HepG2 (cell line): ENCODE measurements around the gene MAP3K3. TPM values are rescaled to one million over a fixed set of nuclear protein-coding genes. Genes with fewer than 3 reads are reported as not detected.

Source experiments
- ARNT2 ChIP-seq: sonication (generic); formaldehyde crosslinking; IDR thresholded peaks from 2 replicates; pipeline ENCODE4 v1.8.0; 2022; ENCODE audit warnings: mild to moderate bottlenecking, low read depth, missing genetic modification reagents, moderate library complexity
- CHCHD3 ChIP-seq: sonication (generic); formaldehyde crosslinking; IDR thresholded peaks from 2 replicates; pipeline ENCODE4 v1.8.0; 2022; ENCODE audit warnings: mild to moderate bottlenecking, missing genetic modification reagents, moderate library complexity
- DR1 ChIP-seq: sonication (generic); formaldehyde crosslinking; IDR thresholded peaks from 2 replicates; pipeline ENCODE4 v1.8.0; 2021; ENCODE audit warnings: mild to moderate bottlenecking, missing genetic modification reagents, inconsistent platforms
- HHEX ChIP-seq: IDR thresholded peaks from 2 replicates; pipeline ENCODE4 v1.6.1; 2016; ENCODE audit warnings: control low read depth
- JARID2 ChIP-seq: sonication (generic); formaldehyde crosslinking; IDR thresholded peaks from 2 replicates; pipeline ENCODE4 v1.8.1; 2023; ENCODE audit warnings: missing genetic modification reagents, inconsistent platforms; ENCODE audit not compliant: insufficient replicate concordance
- KAT2B ChIP-seq: fragments of 150-350 bp; IDR thresholded peaks from 2 replicates; pipeline ENCODE4 v1.6.1; 2014; ENCODE audit warnings: low read depth, low read length, borderline replicate concordance
- MAFK ChIP-seq, 2 experiments: IDR thresholded peaks in 1 of 2; conservative IDR thresholded peaks in 1 of 2; 2 replicates each; pipeline ENCODE4 v1.6.1; 2011; ENCODE audit warnings: improper control_type of control experiment in 2 of 2, low read length in 2 of 2
- NCOA5 ChIP-seq: sonication (generic); formaldehyde crosslinking; IDR thresholded peaks from 2 replicates; pipeline ENCODE4 v1.4.0; 2020; ENCODE audit warnings: missing genetic modification reagents
- PTBP1 ChIP-seq: fragments of 200-400 bp; formaldehyde crosslinking; IDR thresholded peaks from 2 replicates; pipeline ENCODE4 v1.6.1; 2018; ENCODE audit warnings: low read length, low read depth; ENCODE audit not compliant: poor library complexity, severe bottlenecking
- RAD21 ChIP-seq: fragments of 450-650 bp; formaldehyde crosslinking; IDR thresholded peaks from 2 replicates; pipeline ENCODE4 v1.5.0; 2020; ENCODE audit warnings: mild to moderate bottlenecking
- RERE ChIP-seq: IDR thresholded peaks from 2 replicates; pipeline ENCODE4 v1.6.1; 2016; ENCODE audit warnings: low read depth, missing genetic modification reagents, missing compliant biosample characterization
- SMAD1 ChIP-seq: sonication (generic); formaldehyde crosslinking; IDR thresholded peaks from 2 replicates; pipeline ENCODE4 v1.4.0; 2020; ENCODE audit warnings: missing genetic modification reagents, low read depth, mild to moderate bottlenecking, borderline replicate concordance
- SRSF1 ChIP-seq: fragments of 200-400 bp; formaldehyde crosslinking; optimal IDR thresholded peaks from 2 replicates; pipeline ENCODE3; 2017; ENCODE audit warnings: mild to moderate bottlenecking, low read depth, low read length, moderate library complexity
- SSRP1 ChIP-seq: IDR thresholded peaks from 2 replicates; pipeline ENCODE4 v1.6.1; 2016; ENCODE audit warnings: control low read depth
- YEATS2 ChIP-seq: sonication (generic); formaldehyde crosslinking; IDR thresholded peaks from 2 replicates; pipeline ENCODE4 v1.4.0; 2020; ENCODE audit warnings: missing genetic modification reagents, borderline replicate concordance
- ZFP36L2 ChIP-seq: sonication (generic); formaldehyde crosslinking; IDR thresholded peaks from 2 replicates; pipeline ENCODE4 v1.4.0; 2020; ENCODE audit warnings: missing genetic modification reagents
- ZFP41 ChIP-seq: sonication (generic); formaldehyde crosslinking; IDR thresholded peaks from 2 replicates; pipeline ENCODE4 v1.4.0; 2020; ENCODE audit warnings: mild to moderate bottlenecking, missing genetic modification reagents, borderline replicate concordance
- ZMYM2 ChIP-seq: sonication (generic); formaldehyde crosslinking; IDR thresholded peaks from 2 replicates; pipeline ENCODE4 v1.8.0; 2022; ENCODE audit warnings: mild to moderate bottlenecking, missing genetic modification reagents
- ZNF225 ChIP-seq: sonication (generic); formaldehyde crosslinking; IDR thresholded peaks from 2 replicates; pipeline ENCODE4 v1.4.0; 2020; ENCODE audit warnings: mild to moderate bottlenecking, missing genetic modification reagents
- ZNF350 ChIP-seq: sonication (generic); formaldehyde crosslinking; IDR thresholded peaks from 2 replicates; pipeline ENCODE4 v1.4.0; 2020; ENCODE audit warnings: mild to moderate bottlenecking, low read depth, missing genetic modification reagents, borderline replicate concordance
- ZNF724P ChIP-seq: sonication (generic); formaldehyde crosslinking; IDR thresholded peaks from 2 replicates; pipeline ENCODE4 v1.8.0; 2022; ENCODE audit warnings: missing genetic modification reagents, borderline replicate concordance
- ZNF784 ChIP-seq: sonication (generic); formaldehyde crosslinking; IDR thresholded peaks from 2 replicates; pipeline ENCODE4 v1.5.1; 2020; ENCODE audit warnings: missing genetic modification reagents, mild to moderate bottlenecking, borderline replicate concordance
- ZSCAN22 ChIP-seq: sonication (generic); formaldehyde crosslinking; IDR thresholded peaks from 2 replicates; pipeline ENCODE4 v1.4.0; 2020; ENCODE audit warnings: mild to moderate bottlenecking, missing genetic modification reagents
- polyA plus RNA-seq, 8 experiments: library from polyadenylated mRNA; depleted of rRNA in 3 of 8; stranded (reverse) in 7 of 8; unstranded in 1 of 8; fragments of >200 nt; fragmentation: Illumina TruSeq in 4 of 8; extraction: Trizol in 4 of 8; gene quantifications; 2 replicates each; pipeline versions ENCODE4 v1.2.1 to v1.2.3, GENCODE V29; 2011 to 2016; ENCODE audit warnings: low read depth in 4 of 8, missing spikeins in 1 of 8, mixed read lengths in 1 of 8; ENCODE audit not compliant: insufficient read depth in 1 of 8
- total RNA-seq, 5 experiments: library from RNA; depleted of rRNA; stranded (reverse); fragments of >200 nt; fragmentation: Illumina TruSeq; extraction: Trizol; gene quantifications; 2 replicates each; pipeline ENCODE4 v1.2.3, GENCODE V29; 2016; ENCODE audit warnings: low read depth in 1 of 5
- TF ChIP-seq, protein P1 (sequence below): sonication (generic); formaldehyde crosslinking; IDR thresholded peaks from 2 replicates; pipeline ENCODE4 v1.4.0; 2020; ENCODE audit warnings: missing genetic modification reagents

Gene MAP3K3
- total and polyA plus RNA-seq, 2 of the 13 experiments (the other 11 are each of a cell fraction or from before 2014, with no cell fraction given) = 17.7 to 21.8 TPM

GRCh38 chr17:63622574-63623390 lies 565 bp downstream of the MAP3K3 start (continued):
- peak; percentile 52; the same call in 1 of the 2 replicates for TF ChIP-seq RAD21 (CRISPR knock-in tag)
- TF ChIP-seq SSRP1 (CRISPR knock-in tag) = no peak
- TF ChIP-seq ZNF784 (CRISPR knock-in tag) = no peak
- no peak for TF ChIP-seq MAFK (conservative IDR thresholded peaks at IDR 0.05 in 1 of 2, IDR thresholded peaks at IDR 0.05 in 1 of 2; ENCODE audit: low read length in 2 of 2)
- TF ChIP-seq SMAD1 = no peak
- no peak for TF ChIP-seq ZFP36L2 (CRISPR knock-in tag)
- TF ChIP-seq SRSF1 = no peak
- no peak for TF ChIP-seq RERE (CRISPR knock-in tag)
- no peak for TF ChIP-seq ZFP41 (CRISPR knock-in tag)
- TF ChIP-seq ARNT2 (CRISPR knock-in tag) = no peak; the same call in 1 of the 2 replicates
- no peak for TF ChIP-seq ZNF225 (CRISPR knock-in tag)
- TF ChIP-seq, protein P1, sequence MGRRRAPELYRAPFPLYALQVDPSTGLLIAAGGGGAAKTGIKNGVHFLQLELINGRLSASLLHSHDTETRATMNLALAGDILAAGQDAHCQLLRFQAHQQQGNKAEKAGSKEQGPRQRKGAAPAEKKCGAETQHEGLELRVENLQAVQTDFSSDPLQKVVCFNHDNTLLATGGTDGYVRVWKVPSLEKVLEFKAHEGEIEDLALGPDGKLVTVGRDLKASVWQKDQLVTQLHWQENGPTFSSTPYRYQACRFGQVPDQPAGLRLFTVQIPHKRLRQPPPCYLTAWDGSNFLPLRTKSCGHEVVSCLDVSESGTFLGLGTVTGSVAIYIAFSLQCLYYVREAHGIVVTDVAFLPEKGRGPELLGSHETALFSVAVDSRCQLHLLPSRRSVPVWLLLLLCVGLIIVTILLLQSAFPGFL (CRISPR knock-in tag) = no peak
- no peak for TF ChIP-seq ZMYM2 (CRISPR knock-in tag)
- TF ChIP-seq JARID2 (CRISPR knock-in tag) = no peak
- no peak for TF ChIP-seq ZNF350 (CRISPR knock-in tag)
- no peak for TF ChIP-seq NCOA5 (CRISPR knock-in tag)
- peak; percentile 55; the same call in 1 of the 2 replicates for TF ChIP-seq ZNF724P (CRISPR knock-in tag)
- no peak for TF ChIP-seq KAT2B
- TF ChIP-seq DR1 = no peak
- TF ChIP-seq HHEX (CRISPR knock-in tag) = no peak
- no peak for TF ChIP-seq YEATS2 (CRISPR knock-in tag)
- TF ChIP-seq PTBP1 = no peak
- 0 out of 2 replicates have a peak, but pooled peaks have one; percentile 66 for TF ChIP-seq ZSCAN22 (CRISPR knock-in tag)
- 0 out of 2 replicates have a peak, but pooled peaks have one; percentile 8 for TF ChIP-seq CHCHD3 (CRISPR knock-in tag)
